CD8-positive, alpha-beta memory T cell (primary cell): ENCODE results near the gene C3orf33. TPM values are rescaled to one million over a fixed set of nuclear protein-coding genes. Genes with fewer than 3 reads are reported as not detected.

Source experiments
- CTCF ChIA-PET: fragments of 350-600 bp; sonication (Branson Sonifier 250); formaldehyde crosslinking; loops from one replicate; lab custom pipeline; 2021; ENCODE audit warnings: antibody characterized with exemption; lab: Charles Lee
- POLR2A ChIA-PET: fragments of 350-600 bp; sonication (Branson Sonifier 250); formaldehyde crosslinking; loops from one replicate; lab custom pipeline; 2021; ENCODE audit warnings: antibody characterized with exemption; lab: Charles Lee
- DNase-seq, 5 donors: peaks; one replicate each; pipeline versions ENCODE4 v3.0.0 to v3.0.0-alpha.2; 2020 to 2022; ENCODE audit warnings: mixed read lengths in 1 of 5
- H3K27ac ChIP-seq: one replicate; pipeline ENCODE4 v1.7.0; 2013; ENCODE audit warnings: low read depth, mild to moderate bottlenecking, low read length, moderate library complexity
- H3K27me3 ChIP-seq: 2 replicates; pipeline ENCODE4 v1.7.0; 2013; ENCODE audit warnings: low read length, mild to moderate bottlenecking; ENCODE audit not compliant: insufficient read depth, poor library complexity, severe bottlenecking
- H3K36me3 ChIP-seq: 2 replicates; pipeline ENCODE4 v1.7.0; 2013; ENCODE audit warnings: mild to moderate bottlenecking, low read length, moderate library complexity; ENCODE audit not compliant: insufficient read depth
- H3K4me1 ChIP-seq: 2 replicates; pipeline ENCODE4 v1.7.0; 2013; ENCODE audit warnings: mild to moderate bottlenecking, low read length, moderate library complexity; ENCODE audit not compliant: insufficient read depth
- H3K4me3 ChIP-seq: 2 replicates; pipeline ENCODE4 v1.7.0; 2013; ENCODE audit warnings: mild to moderate bottlenecking, low read length
- H3K9me3 ChIP-seq: 2 replicates; pipeline ENCODE4 v1.7.0; 2013; ENCODE audit warnings: mild to moderate bottlenecking, low read length
- H3K27ac Mint-ChIP-seq, 8 donors: one replicate each; pipeline ENCODE4 v1.8.0; 2020 to 2021; ENCODE audit warnings: mixed read lengths in 8 of 8, mild to moderate bottlenecking in 6 of 8, inconsistent platforms in 3 of 8, moderate library complexity in 3 of 8
- H3K27me3 Mint-ChIP-seq, 2 donors: one replicate each; pipeline ENCODE4 v1.8.0; 2020 to 2021; ENCODE audit warnings: mixed read lengths in 2 of 2, mild to moderate bottlenecking in 1 of 2, moderate library complexity in 1 of 2
- H3K36me3 Mint-ChIP-seq, 3 donors: one replicate each; pipeline ENCODE4 v1.8.0; 2020 to 2021; ENCODE audit warnings: mixed read lengths in 3 of 3, inconsistent platforms in 1 of 3, mild to moderate bottlenecking in 1 of 3
- H3K4me1 Mint-ChIP-seq, 3 donors: one replicate each; pipeline ENCODE4 v1.8.0; 2020 to 2021; ENCODE audit warnings: mixed read lengths in 3 of 3, inconsistent platforms in 1 of 3, mild to moderate bottlenecking in 1 of 3
- H3K4me3 Mint-ChIP-seq, 7 donors: one replicate each; pipeline ENCODE4 v1.8.0; 2020 to 2021; ENCODE audit warnings: mixed read lengths in 7 of 7, mild to moderate bottlenecking in 6 of 7, moderate library complexity in 4 of 7, inconsistent platforms in 2 of 7
- H3K9me3 Mint-ChIP-seq, 5 donors: one replicate each; pipeline ENCODE4 v1.8.0; 2020 to 2022; ENCODE audit warnings: mixed read lengths in 5 of 5, mild to moderate bottlenecking in 3 of 5, moderate library complexity in 2 of 5, inconsistent platforms in 1 of 5
- polyA plus RNA-seq: library from polyadenylated mRNA; unstranded; fragments of 300-500 nt; fragmentation: Illumina TruSeq; gene quantifications from one replicate; pipeline ENCODE4 v1.2.3, GENCODE V29; 2021
- total RNA-seq, 2 experiments: library from RNA; stranded (reverse); gene quantifications; one replicate each; pipeline ENCODE4 v1.2.3, GENCODE V29; 2021

C3orf33 gene
- total and polyA plus RNA-seq, 3 experiments from 2014 or later: 1.8 to 4.9 (median 2.2) TPM

GRCh38 chr3:155738580-155739076, 67.5 kb downstream of the C3orf33 start:
- H3K27ac Mint-ChIP-seq: no peak overlapping the region

GRCh38 chr3:155737844-155738460, 68.1 kb downstream of the C3orf33 start:
- Mint-ChIP-seq H3K27ac (no peak overlapping the region), H3K36me3 (no peaks in the 10 kb centered on the region), H3K4me3 (no peak overlapping the region), H3K9me3 (no peaks in the 10 kb centered on the region), H3K27me3 (peaks cover 10 to 62% of the 10 kb centered on the region in 2 donors), H3K4me1 (peaks cover 0 to 8% (median 0%) of the 10 kb centered on the region in 3 donors)
- Histone ChIP-seq H3K27me3 (peaks cover 7% of the 10 kb centered on the region), H3K27ac (no peak overlapping the region), H3K9me3 (no peaks in the 10 kb centered on the region), H3K36me3 (no peaks in the 10 kb centered on the region), H3K4me1 (no peaks in the 10 kb centered on the region), H3K4me3 (no peak overlapping the region)
- DNase-seq: no peak
- ChIA-PET CTCF (interaction anchor here (1.2 kb wide), 1 partner anchor 68 kb away, joined by 3 read pairs; the partner anchor contains the start of gene C3orf33), POLR2A (no interaction called here)

More at GRCh38 chr3:155738580-155739076, 67.5 kb downstream of the C3orf33 start:
- H3K36me3 Mint-ChIP-seq: no peaks in the 10 kb centered on the region
- Histone ChIP-seq H3K27ac (no peak overlapping the region), H3K9me3 (no peaks in the 10 kb centered on the region), H3K4me1 (peaks cover 4% of the 10 kb centered on the region), H3K4me3 (no peak overlapping the region), H3K27me3 (peaks cover 11% of the 10 kb centered on the region), H3K36me3 (no peaks in the 10 kb centered on the region)
- no peak overlapping the region for H3K4me3 Mint-ChIP-seq
- ChIA-PET POLR2A (no interaction called here), CTCF (interaction anchor here (1.2 kb wide), 1 partner anchor 68 kb away, joined by 3 read pairs; the partner anchor contains the start of gene C3orf33)
- DNase-seq: no peak
- no peaks in the 10 kb centered on the region for H3K9me3 Mint-ChIP-seq
- H3K27me3 Mint-ChIP-seq: peaks cover 16 to 64% of the 10 kb centered on the region in 2 donors
- H3K4me1 Mint-ChIP-seq: peaks cover 2 to 12% (median 3%) of the 10 kb centered on the region in 3 donors

- CTCF ChIA-PET: no interaction called here
These were observed 69.7 kb downstream of the C3orf33 start for GRCh38 chr3:155736381-155736780.

GRCh38 chr3:155730843-155731242, 75.2 kb downstream of the C3orf33 start:
- Mint-ChIP-seq H3K27me3 (peaks cover 11 to 45% of the 10 kb centered on the region in 2 donors), H3K4me3 (no peak overlapping the region), H3K36me3 (peaks cover 0 to 1% (median 0%) of the 10 kb centered on the region in 3 donors), H3K4me1 (no peaks in the 10 kb centered on the region), H3K27ac (no peak overlapping the region), H3K9me3 (peaks cover 0 to 2% (median 0%) of the 10 kb centered on the region in 5 donors)
- Histone ChIP-seq H3K27me3 (no peaks in the 10 kb centered on the region), H3K4me1 (no peaks in the 10 kb centered on the region), H3K9me3 (no peaks in the 10 kb centered on the region), H3K36me3 (no peaks in the 10 kb centered on the region), H3K27ac (no peak overlapping the region), H3K4me3 (no peak overlapping the region)
- DNase-seq: no peak
- ChIA-PET CTCF (no interaction called here), POLR2A (no interaction called here)

More at GRCh38 chr3:155736381-155736780, 69.7 kb downstream of the C3orf33 start:
- no peaks in the 10 kb centered on the region for H3K4me1 ChIP-seq
- Mint-ChIP-seq H3K27ac (no peak overlapping the region), H3K36me3 (no peaks in the 10 kb centered on the region), H3K4me1 (peaks cover 0 to 3% (median 0%) of the 10 kb centered on the region in 3 donors), H3K27me3 (peaks cover 10 to 59% of the 10 kb centered on the region in 2 donors), H3K4me3 (no peak overlapping the region), H3K9me3 (no peaks in the 10 kb centered on the region)
- no peak overlapping the region for H3K4me3 ChIP-seq
- no peaks in the 10 kb centered on the region for H3K36me3 ChIP-seq
- no peak for DNase-seq
- no peak overlapping the region for H3K27ac ChIP-seq
- H3K27me3 ChIP-seq: no peaks in the 10 kb centered on the region
- H3K9me3 ChIP-seq: no peaks in the 10 kb centered on the region
- POLR2A ChIA-PET: no interaction called here

- no peaks in the 10 kb centered on the region for H3K36me3 ChIP-seq
- Mint-ChIP-seq H3K4me3 (no peak overlapping the region), H3K27ac (no peak overlapping the region), H3K9me3 (peaks cover 0 to 2% (median 0%) of the 10 kb centered on the region in 5 donors), H3K36me3 (peaks cover 0 to 1% (median 0%) of the 10 kb centered on the region in 3 donors), H3K4me1 (no peaks in the 10 kb centered on the region), H3K27me3 (peaks cover 11 to 36% of the 10 kb centered on the region in 2 donors)
- no peak overlapping the region for H3K27ac ChIP-seq
- H3K4me1 ChIP-seq: no peaks in the 10 kb centered on the region
- no peak for DNase-seq
- no peak overlapping the region for H3K4me3 ChIP-seq
- H3K9me3 ChIP-seq: no peaks in the 10 kb centered on the region
- CTCF ChIA-PET: no interaction called here
- no peaks in the 10 kb centered on the region for H3K27me3 ChIP-seq
- POLR2A ChIA-PET: no interaction called here
These were observed 78.2 kb downstream of the C3orf33 start for GRCh38 chr3:155727836-155728235.

GRCh38 chr3:155714295-155714718, 91.8 kb downstream of the C3orf33 start:
- no peaks in the 10 kb centered on the region for H3K4me1 ChIP-seq
- H3K27me3 ChIP-seq: no peaks in the 10 kb centered on the region
- H3K9me3 ChIP-seq: no peaks in the 10 kb centered on the region
- no peak overlapping the region for H3K4me3 Mint-ChIP-seq
- POLR2A ChIA-PET: no interaction called here
- no peaks in the 10 kb centered on the region for H3K36me3 ChIP-seq
- no peak overlapping the region for H3K4me3 ChIP-seq
- H3K4me1 Mint-ChIP-seq: no peaks in the 10 kb centered on the region
- peaks cover 6 to 14% (median 12%) of the 10 kb centered on the region in 5 donors for H3K9me3 Mint-ChIP-seq
- no peak for DNase-seq
- CTCF ChIA-PET: interaction anchor here (1.5 kb wide), 1 partner anchor 12 kb away, joined by 3 read pairs; no protein-coding TSS in a partner anchor
- H3K27ac Mint-ChIP-seq: no peak overlapping the region
- H3K27ac ChIP-seq: no peak overlapping the region
- peaks cover 0 to 2% of the 10 kb centered on the region in 2 donors for H3K27me3 Mint-ChIP-seq
- H3K36me3 Mint-ChIP-seq: peaks cover 0 to 11% (median 3%) of the 10 kb centered on the region in 3 donors

Other genes with a start within 250 kb of the C3orf33 start
- not detected for gene PLCH1, start 61.2 kb downstream of the C3orf33 start, total RNA-seq
- gene PLCH1, start 61.2 kb downstream of the C3orf33 start, polyA plus RNA-seq: not detected
- gene SLC33A1, start 48.1 kb upstream of the C3orf33 start, total RNA-seq: 10 to 100 TPM; 22.8 to 24.8 TPM
- 19.5 TPM for gene SLC33A1, start 48.1 kb upstream of the C3orf33 start, polyA plus RNA-seq
- gene GMPS, start 64.4 kb upstream of the C3orf33 start, total RNA-seq: 100 to 1,000 TPM; 113 to 117 TPM
- 63.7 TPM for gene GMPS, start 64.4 kb upstream of the C3orf33 start, polyA plus RNA-seq